HEK293T (cell line): ENCODE data around the gene UAP1L1.

ENCODE experiments used
- CTCF ChIA-PET: fragments of 350-600 bp; formaldehyde crosslinking; extraction: SDS; loops from one replicate; lab custom pipeline; 2021; ENCODE audit warnings: antibody characterized with exemption, inconsistent platforms; lab: Yijun Ruan, JAX
- POLR2A ChIA-PET: fragments of 350-600 bp; formaldehyde crosslinking; extraction: SDS; loops from one replicate; lab custom pipeline; 2020; ENCODE audit warnings: antibody characterized with exemption, inconsistent platforms; lab: Yijun Ruan, JAX
- DNase-seq: peaks from one replicate; pipeline ENCODE4 v3.0.0; 2012; ENCODE audit warnings: mixed read lengths; ENCODE audit errors: extremely low spot score
- ARNT ChIP-seq: fragments of 450-650 bp; IDR thresholded peaks from 2 replicates; pipeline ENCODE4 v1.6.1; 2017; ENCODE audit warnings: mild to moderate bottlenecking
- BHLHE40 ChIP-seq: fragments of 450-650 bp; IDR thresholded peaks from 2 replicates; pipeline ENCODE4 v1.6.1; 2016; ENCODE audit warnings: mild to moderate bottlenecking, moderate library complexity, borderline replicate concordance
- CTBP1 ChIP-seq: fragments of 450-650 bp; IDR thresholded peaks from 2 replicates; pipeline ENCODE4 v1.6.1; 2016; ENCODE audit warnings: borderline replicate concordance
- ELF4 ChIP-seq: fragments of 450-650 bp; IDR thresholded peaks from 2 replicates; pipeline ENCODE4 v1.6.1; 2017; ENCODE audit warnings: antibody characterized with exemption
- FOXA1 ChIP-seq: fragments of 450-650 bp; IDR thresholded peaks from 2 replicates; pipeline ENCODE4 v1.6.1; 2016; ENCODE audit warnings: mild to moderate bottlenecking
- FOXK2 ChIP-seq: fragments of 450-650 bp; IDR thresholded peaks from 2 replicates; pipeline ENCODE4 v1.6.1; 2016; ENCODE audit warnings: mild to moderate bottlenecking
- FOXM1 ChIP-seq: fragments of 450-650 bp; IDR thresholded peaks from 2 replicates; pipeline ENCODE4 v1.6.1; 2017; ENCODE audit warnings: mild to moderate bottlenecking, borderline replicate concordance
- HDGF ChIP-seq: fragments of 450-650 bp; IDR thresholded peaks from 2 replicates; pipeline ENCODE4 v1.6.1; 2017; ENCODE audit warnings: antibody characterized with exemption, borderline replicate concordance
- L3MBTL2 ChIP-seq: fragments of 450-650 bp; conservative IDR thresholded peaks from 2 replicates; pipeline ENCODE4 v1.6.1; 2016; ENCODE audit warnings: mild to moderate bottlenecking
- LEF1 ChIP-seq: fragments of 450-650 bp; IDR thresholded peaks from 2 replicates; pipeline ENCODE4 v1.6.1; 2017; ENCODE audit warnings: mild to moderate bottlenecking, borderline replicate concordance
- NFRKB ChIP-seq: fragments of 450-650 bp; IDR thresholded peaks from 2 replicates; pipeline ENCODE4 v1.6.1; 2016; ENCODE audit warnings: mild to moderate bottlenecking, moderate library complexity
- PKNOX1 ChIP-seq: fragments of 450-650 bp; IDR thresholded peaks from 2 replicates; pipeline ENCODE4 v1.6.1; 2016
- SP1 ChIP-seq: fragments of 450-650 bp; IDR thresholded peaks from 2 replicates; pipeline ENCODE4 v1.6.1; 2017
- SUZ12 ChIP-seq: fragments of 450-650 bp; IDR thresholded peaks from 2 replicates; pipeline ENCODE4 v1.6.1; 2016; ENCODE audit warnings: mild to moderate bottlenecking
- TARDBP ChIP-seq: fragments of 450-650 bp; IDR thresholded peaks from 2 replicates; pipeline ENCODE4 v1.6.1; 2016
- ZNF384 ChIP-seq: fragments of 450-650 bp; IDR thresholded peaks from 2 replicates; pipeline ENCODE4 v1.6.1; 2016

The UAP1L1 gene

GRCh38 chr9:137078701-137079400, 1.5 kb downstream of the UAP1L1 start:
- ChIA-PET POLR2A (no interaction called here), CTCF (no interaction called here)

GRCh38 chr9:137079401-137079787, 2.1 kb downstream of the UAP1L1 start:
- DNase-seq: no peak
- TF ChIP-seq LEF1 (no peak), BHLHE40 (no peak), ELF4 (no peak), FOXA1 (no peak), FOXK2 (no peak), CTBP1 (no peak), HDGF (no peak), SUZ12 (no peak), TARDBP (no peak), NFRKB (no peak), L3MBTL2 (no peak), ARNT (no peak), FOXM1 (no peak), SP1 (no peak), ZNF384 (no peak), PKNOX1 (no peak)
- POLR2A ChIA-PET: no interaction called here
- CTCF ChIA-PET: no interaction called here

More at GRCh38 chr9:137078701-137079400, 1.5 kb downstream of the UAP1L1 start:
- no peak for TF ChIP-seq BHLHE40
- no peak for TF ChIP-seq FOXA1
- TF ChIP-seq LEF1: no peak
- TF ChIP-seq ELF4: no peak
- no peak for TF ChIP-seq ARNT
- no peak for TF ChIP-seq L3MBTL2
- TF ChIP-seq SUZ12: no peak
- TF ChIP-seq SP1: no peak
- no peak for TF ChIP-seq TARDBP
- TF ChIP-seq NFRKB: no peak
- no peak for TF ChIP-seq FOXK2
- no peak for TF ChIP-seq PKNOX1
- TF ChIP-seq HDGF: no peak
- no peak for TF ChIP-seq ZNF384
- no peak for TF ChIP-seq FOXM1
- DNase-seq: no peak

- no peak for DNase-seq
- CTCF ChIA-PET: interaction anchor here (0.7 to 1.8 kb wide), 2 partner anchors 13 to 219 kb away, joined by 4 to 5 read pairs; no protein-coding TSS in a partner anchor
- POLR2A ChIA-PET: no interaction called here
- no peak for TF ChIP-seq SUZ12
- no peak for TF ChIP-seq NFRKB
- no peak for TF ChIP-seq FOXM1
- TF ChIP-seq FOXK2: no peak
- no peak for TF ChIP-seq CTBP1
- no peak for TF ChIP-seq ZNF384
- TF ChIP-seq L3MBTL2: no peak
- no peak for TF ChIP-seq TARDBP
- TF ChIP-seq ARNT: no peak
- TF ChIP-seq BHLHE40: no peak
- no peak for TF ChIP-seq PKNOX1
- no peak for TF ChIP-seq SP1
- TF ChIP-seq HDGF: no peak
- no peak for TF ChIP-seq LEF1
- no peak for TF ChIP-seq FOXA1
- TF ChIP-seq ELF4: no peak
These were observed 3.2 kb downstream of the UAP1L1 start for GRCh38 chr9:137080260-137081122.

GRCh38 chr9:137082222-137082924, 5.1 kb downstream of the UAP1L1 start:
- ChIA-PET POLR2A (interaction anchor here (1.1 to 1.9 kb wide), 2 partner anchors 12 to 48 kb away, joined by 3 to 7 read pairs; partner anchors contain the start of gene SAPCD2), CTCF (interaction anchor here (1.8 kb wide), 1 partner anchor 15 kb away, joined by 5 read pairs; no protein-coding TSS in a partner anchor)
- TF ChIP-seq PKNOX1 (no peak), NFRKB (no peak), CTBP1 (no peak), SP1 (no peak), FOXM1 (no peak), FOXA1 (no peak), HDGF (no peak), ELF4 (no peak), FOXK2 (no peak)
- no peak for DNase-seq

GRCh38 chr9:137082925-137083290, 5.6 kb downstream of the UAP1L1 start:
- ChIA-PET POLR2A (interaction anchor here (1.9 kb wide), 1 partner anchor 12 kb away, joined by 7 read pairs; the partner anchor contains the start of gene SAPCD2), CTCF (no interaction called here)
- TF ChIP-seq HDGF (no peak), ZNF384 (no peak), L3MBTL2 (no peak), SUZ12 (no peak), SP1 (no peak), FOXA1 (no peak), ELF4 (no peak), BHLHE40 (no peak), PKNOX1 (no peak), NFRKB (no peak), ARNT (no peak), LEF1 (no peak), FOXK2 (no peak), FOXM1 (no peak), TARDBP (no peak)
- DNase-seq: no peak
